WTC11 (cell line): ENCODE results near the gene EMSY. TPM values are rescaled to one million over a fixed set of nuclear protein-coding genes. Genes with fewer than 3 reads are reported as not detected.

Source experiments
- ATAC-seq: fragments of 200-7000 bp; cut with Tn5 transposase; 2 replicates; pipeline ENCODE4 v1.10.0; 2021; ENCODE audit warnings: mild to moderate bottlenecking, moderate library complexity
- CTCF ChIA-PET: fragments of 300-600 bp; sonication (Branson Sonifier 250); formaldehyde crosslinking; loops from one replicate; lab custom pipeline; 2021; ENCODE audit warnings: antibody characterized with exemption; lab: Charles Lee
- POLR2A ChIA-PET: fragments of 350-600 bp; sonication (Branson Sonifier 250); formaldehyde crosslinking; loops from one replicate; lab custom pipeline; 2021; ENCODE audit warnings: antibody characterized with exemption; lab: Charles Lee
- DNase-seq: peaks from one replicate; pipeline ENCODE4 v3.0.0; 2021; ENCODE audit warnings: low spot score
- H3K27ac Mint-ChIP-seq: 2 replicates; pipeline ENCODE4 v1.8.0; 2021; ENCODE audit warnings: mixed read lengths
- H3K27me3 Mint-ChIP-seq: 2 replicates; pipeline ENCODE4 v1.8.0; 2021; ENCODE audit warnings: low read depth, mild to moderate bottlenecking, moderate library complexity, mixed read lengths
- H3K36me3 Mint-ChIP-seq: 2 replicates; pipeline ENCODE4 v1.8.0; 2021; ENCODE audit warnings: mixed read lengths
- H3K4me1 Mint-ChIP-seq: 2 replicates; pipeline ENCODE4 v1.8.0; 2022; ENCODE audit warnings: mixed read lengths
- H3K4me3 Mint-ChIP-seq: 2 replicates; pipeline ENCODE4 v1.8.0; 2021; ENCODE audit warnings: mild to moderate bottlenecking, moderate library complexity, mixed read lengths
- H3K9me3 Mint-ChIP-seq: 2 replicates; pipeline ENCODE4 v1.8.0; 2021; ENCODE audit warnings: mixed read lengths
- AFF4 ChIP-seq: sonication (generic); formaldehyde crosslinking; IDR thresholded peaks from 2 replicates; pipeline ENCODE4 v1.8.1; 2023; ENCODE audit warnings: mild to moderate bottlenecking, missing genetic modification reagents, borderline replicate concordance
- ARID4B ChIP-seq: sonication (generic); formaldehyde crosslinking; IDR thresholded peaks from 2 replicates; pipeline ENCODE4 v1.8.0; 2023; ENCODE audit warnings: missing genetic modification reagents, mild to moderate bottlenecking, borderline replicate concordance
- ATF2 ChIP-seq: sonication (generic); formaldehyde crosslinking; IDR thresholded peaks from 2 replicates; pipeline ENCODE4 v1.8.1; 2022; ENCODE audit warnings: low read depth, missing genetic modification reagents, borderline replicate concordance
- CDX4 ChIP-seq: fragments of 250-450 bp; sonication (Bioruptor Pico); IDR thresholded peaks from 2 replicates; pipeline ENCODE4 v1.9.0; 2021; ENCODE audit warnings: moderate library complexity, mild to moderate bottlenecking, inconsistent platforms, borderline replicate concordance
- CTCF ChIP-seq: fragments of 200-600 bp; IDR thresholded peaks from 2 replicates; pipeline ENCODE4 v1.8.0; 2022; ENCODE audit warnings: antibody characterized with exemption
- ESRRA ChIP-seq: sonication (generic); formaldehyde crosslinking; IDR thresholded peaks from 2 replicates; pipeline ENCODE4 v1.8.1; 2022; ENCODE audit warnings: mild to moderate bottlenecking, missing genetic modification reagents, borderline replicate concordance
- FOXP4 ChIP-seq: sonication (generic); formaldehyde crosslinking; IDR thresholded peaks from 2 replicates; pipeline ENCODE4 v1.8.0; 2022; ENCODE audit warnings: mild to moderate bottlenecking, missing genetic modification reagents
- JUN ChIP-seq: sonication (generic); formaldehyde crosslinking; IDR thresholded peaks from 2 replicates; pipeline ENCODE4 v1.8.0; 2023; ENCODE audit warnings: mild to moderate bottlenecking, missing genetic modification reagents
- KAT7 ChIP-seq: sonication (generic); formaldehyde crosslinking; IDR thresholded peaks from 2 replicates; pipeline ENCODE4 v1.8.1; 2023; ENCODE audit warnings: missing genetic modification reagents, mild to moderate bottlenecking, borderline replicate concordance
- MAX ChIP-seq: sonication (generic); formaldehyde crosslinking; IDR thresholded peaks from 2 replicates; pipeline ENCODE4 v1.8.0; 2022; ENCODE audit warnings: mild to moderate bottlenecking, missing genetic modification reagents
- NFATC4 ChIP-seq: fragments of 250-450 bp; sonication (Bioruptor Pico); IDR thresholded peaks from 2 replicates; pipeline ENCODE4 v1.9.0; 2021; ENCODE audit warnings: mild to moderate bottlenecking
- NR2C2 ChIP-seq: sonication (generic); formaldehyde crosslinking; IDR thresholded peaks from 2 replicates; pipeline ENCODE4 v1.8.0; 2022; ENCODE audit warnings: mild to moderate bottlenecking, missing genetic modification reagents
- RORB ChIP-seq: fragments of 250-450 bp; sonication (Bioruptor Pico); IDR thresholded peaks from 2 replicates; pipeline ENCODE4 v1.9.0; 2021; ENCODE audit warnings: mild to moderate bottlenecking
- SMAD3 ChIP-seq: sonication (generic); formaldehyde crosslinking; IDR thresholded peaks from 2 replicates; pipeline ENCODE4 v1.8.0; 2022; ENCODE audit warnings: missing genetic modification reagents, mild to moderate bottlenecking, borderline replicate concordance
- ZMAT4 ChIP-seq: fragments of 250-450 bp; sonication (Bioruptor Pico); IDR thresholded peaks from 2 replicates; pipeline ENCODE4 v1.9.0; 2021; ENCODE audit warnings: mild to moderate bottlenecking
- ZNF416 ChIP-seq: fragments of 250-450 bp; sonication (Bioruptor Pico); IDR thresholded peaks from 2 replicates; pipeline ENCODE4 v1.9.0; 2021; ENCODE audit warnings: mild to moderate bottlenecking, inconsistent platforms
- total RNA-seq: library from RNA; stranded (reverse); gene quantifications from 3 replicates; pipeline ENCODE4 v1.2.3, GENCODE V29; 2021

EMSY gene
- total RNA-seq, 1 experiment from 2014 or later = 31.1 TPM

GRCh38 chr11:76543006-76543703 lies 98.3 kb downstream of the EMSY start:
- CTCF ChIA-PET = no interaction called here
- Mint-ChIP-seq H3K27ac (no peak overlapping the region), H3K4me1 (no peaks in the 10 kb centered on the region), H3K36me3 (peaks cover 41% of the 10 kb centered on the region), H3K4me3 (no peak overlapping the region), H3K27me3 (no peaks in the 10 kb centered on the region)
- POLR2A ChIA-PET = no interaction called here
- DNase-seq = no peak
- TF ChIP-seq ESRRA (no peak), CTCF (no peak), MAX (CRISPR knock-in tag) (no peak), ARID4B (no peak), FOXP4 (CRISPR knock-in tag) (no peak), ZNF416 (CRISPR knock-in tag) (no peak), ATF2 (CRISPR knock-in tag) (no peak), ZMAT4 (CRISPR knock-in tag) (no peak), SMAD3 (CRISPR knock-in tag) (no peak), RORB (CRISPR knock-in tag) (no peak), NR2C2 (CRISPR knock-in tag) (no peak), AFF4 (CRISPR knock-in tag) (no peak), KAT7 (CRISPR knock-in tag) (no peak), CDX4 (CRISPR knock-in tag) (no peak), NFATC4 (no peak), JUN (CRISPR knock-in tag) (no peak)
- TF ChIP-seq, all 79 proteins: peak for 0
- no peak for ATAC-seq
- H3K9me3 Mint-ChIP-seq = no peaks in the 10 kb centered on the region
